Inflammatory macrophage (primary cell): ENCODE measurements around the gene BPIFB6.
"Not testable (repeated sequence)": the region's sequence is repeated elsewhere in the genome, so short reads cannot be mapped to it uniquely, and the experiment has no call there.

Experiments used
- DNase-seq, 2 donors: peaks; one replicate each; pipeline ENCODE4 v3.0.0-alpha.2; 2020 to 2022

Gene BPIFB6

DNA sequence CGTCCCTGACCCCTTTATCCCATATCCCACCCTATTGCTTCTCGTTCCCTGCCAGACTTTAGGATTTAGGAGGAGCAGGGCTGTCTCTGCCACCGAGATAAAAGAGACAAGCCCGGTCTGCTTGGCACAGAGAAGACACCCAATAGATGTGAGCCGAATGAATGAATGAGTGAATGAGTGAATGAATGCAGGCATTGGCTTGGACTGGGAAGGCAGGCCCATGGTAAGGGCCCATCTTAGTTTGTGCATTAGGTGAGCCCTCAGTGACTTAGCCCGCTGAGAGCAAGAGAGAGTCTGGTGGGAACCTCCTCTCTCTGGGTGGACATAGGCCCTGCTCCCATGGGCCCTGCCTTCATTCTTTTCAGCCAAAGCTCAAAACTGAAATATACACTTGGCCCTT is 879 bp upstream of the BPIFB6 start:
- DNase-seq = no peak

DNA sequence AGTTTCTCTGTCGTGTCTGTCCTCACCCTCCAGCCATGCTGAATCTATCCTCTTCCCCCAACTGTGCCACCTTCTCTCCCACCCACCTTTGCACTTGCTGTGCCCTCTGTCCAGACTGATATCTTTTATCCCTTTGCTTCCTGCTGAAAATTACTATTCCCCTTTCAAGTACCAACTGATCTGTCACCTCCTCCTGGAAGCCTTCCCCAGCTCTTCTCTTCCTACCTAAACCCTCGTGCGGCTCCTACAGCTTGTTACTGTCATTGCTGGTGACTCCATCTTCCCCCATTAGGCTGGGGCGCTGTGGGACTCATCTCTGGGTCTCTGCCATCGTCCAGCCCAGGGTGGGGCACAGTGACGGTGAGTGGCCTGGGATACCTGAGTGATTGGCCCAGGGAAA is 1.1 kb downstream of the BPIFB6 start:
- no peak for DNase-seq

DNA sequence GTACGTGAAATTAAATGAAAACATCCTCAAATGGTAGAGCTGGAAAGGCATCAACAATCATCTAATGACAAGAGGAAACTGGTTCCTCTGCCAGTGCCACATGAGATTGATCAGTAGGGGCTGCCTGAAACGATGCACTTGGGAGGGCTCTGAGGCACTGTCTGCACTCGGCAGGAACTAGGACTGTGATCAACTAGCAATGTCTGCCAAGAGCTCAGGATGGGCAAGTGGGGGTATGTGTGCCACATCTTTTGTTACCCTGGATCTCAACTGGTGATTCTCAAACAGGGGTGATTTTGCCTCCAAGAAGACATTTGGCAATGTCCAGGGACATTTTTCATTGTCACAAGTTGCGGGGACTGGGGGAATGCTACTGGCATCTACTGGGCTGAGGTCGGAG is 1.9 kb downstream of the BPIFB6 start:
- no peak for DNase-seq

DNA sequence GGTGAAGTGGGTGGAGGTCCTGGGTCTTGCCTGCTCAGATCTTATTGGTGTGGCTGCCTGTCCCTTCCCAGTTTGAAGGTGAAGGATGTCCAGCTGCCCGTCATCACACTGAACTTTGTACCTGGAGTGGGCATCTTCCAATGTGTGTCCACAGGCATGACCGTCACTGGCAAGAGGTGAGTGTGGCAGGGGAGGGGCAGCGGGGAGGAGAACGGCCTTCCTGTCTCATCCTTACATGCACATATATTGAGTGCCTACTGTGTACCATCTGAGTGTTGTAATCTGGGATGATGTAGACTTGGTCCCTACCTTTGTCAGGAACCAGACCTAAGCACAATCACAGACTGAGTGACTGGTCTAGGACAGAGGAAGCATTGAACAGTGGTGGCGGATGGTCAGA is 2.7 kb downstream of the BPIFB6 start:
- DNase-seq = no peak

DNA sequence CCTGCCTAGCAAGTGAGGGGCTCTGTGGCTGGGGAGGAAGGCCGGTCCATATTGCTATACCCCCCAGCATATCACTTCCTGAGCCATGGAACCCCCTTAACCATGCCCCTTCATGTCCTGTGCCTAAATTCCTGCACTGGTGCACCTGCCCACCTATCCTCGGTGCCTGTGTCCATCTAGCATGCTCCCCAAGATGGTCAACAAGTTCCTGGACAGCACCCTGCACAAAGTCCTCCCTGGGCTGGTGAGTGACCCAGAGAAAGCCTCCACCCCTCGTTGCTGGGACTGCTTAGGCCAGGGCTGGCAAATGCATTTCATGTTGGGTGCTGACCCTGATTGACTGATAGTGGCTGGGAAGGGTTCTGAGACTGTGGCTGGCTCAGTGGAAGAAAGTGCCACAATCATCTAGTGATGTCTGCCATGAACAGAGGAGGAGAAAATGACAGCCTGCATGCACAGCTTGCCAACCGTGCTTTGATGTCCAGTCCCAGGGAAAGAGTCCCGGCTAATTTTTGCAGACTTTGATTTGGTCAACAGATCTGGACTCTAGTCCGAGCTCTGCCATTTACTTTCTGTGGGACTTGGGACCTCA is 3.5 kb downstream of the BPIFB6 start:
- no peak for DNase-seq

DNA sequence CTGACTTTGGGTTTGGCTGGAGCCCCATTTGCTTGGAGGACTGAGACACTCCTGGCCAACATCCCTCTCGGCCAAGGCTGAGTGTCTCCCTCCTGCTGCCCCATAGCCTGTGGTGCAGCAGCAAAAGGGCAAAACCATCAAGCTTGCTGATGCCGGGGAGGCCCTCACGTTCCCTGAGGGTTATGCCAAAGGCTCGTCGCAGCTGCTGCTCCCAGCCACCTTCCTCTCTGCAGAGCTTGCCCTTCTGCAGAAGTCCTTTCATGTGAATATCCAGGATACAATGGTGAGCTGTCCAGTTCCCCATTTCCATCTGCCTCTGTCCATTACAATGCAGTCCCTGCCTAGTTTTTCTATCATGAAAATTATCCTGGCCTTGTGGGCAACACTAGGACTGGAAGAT is 6.0 kb downstream of the BPIFB6 start:
- DNase-seq = no peak

DNA sequence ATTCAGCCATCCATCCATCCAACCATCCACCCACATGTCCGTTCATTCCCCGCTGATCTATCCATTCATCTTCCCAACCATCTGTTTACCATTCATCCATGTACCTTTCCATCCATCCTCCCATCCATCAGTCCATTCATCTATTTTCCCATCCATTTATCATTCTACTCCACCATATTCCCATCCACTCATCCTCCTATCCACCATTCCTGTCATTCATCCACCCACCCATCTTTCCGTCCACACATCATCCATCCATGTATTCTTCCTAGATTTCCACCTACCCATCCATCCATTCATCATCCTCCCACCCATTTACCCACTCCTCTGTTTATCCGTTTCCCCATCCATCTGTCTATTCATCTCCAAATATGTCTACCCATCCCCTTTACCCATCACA is 6.8 kb downstream of the BPIFB6 start:
- no peak for DNase-seq

DNA sequence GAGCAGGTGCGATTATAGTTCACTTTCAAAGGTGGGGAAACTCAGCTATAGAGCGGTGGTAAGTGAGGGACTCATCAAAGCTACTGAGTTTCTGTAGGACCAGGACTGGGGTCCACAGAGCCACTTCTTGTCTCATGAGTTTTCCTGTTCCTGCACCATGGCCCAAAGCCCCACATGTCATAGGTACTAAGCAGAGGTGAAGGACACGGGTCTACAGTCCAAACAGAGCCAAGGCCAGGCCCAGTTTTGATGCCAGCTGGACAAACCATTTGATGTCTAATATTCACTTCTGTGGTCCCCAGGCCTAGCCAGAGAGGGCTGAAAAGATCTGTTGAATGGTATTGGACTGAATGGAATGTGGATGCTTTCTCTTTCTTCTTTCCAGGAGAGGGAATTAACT is 11.0 kb downstream of the BPIFB6 start:
- no peak for DNase-seq

DNA sequence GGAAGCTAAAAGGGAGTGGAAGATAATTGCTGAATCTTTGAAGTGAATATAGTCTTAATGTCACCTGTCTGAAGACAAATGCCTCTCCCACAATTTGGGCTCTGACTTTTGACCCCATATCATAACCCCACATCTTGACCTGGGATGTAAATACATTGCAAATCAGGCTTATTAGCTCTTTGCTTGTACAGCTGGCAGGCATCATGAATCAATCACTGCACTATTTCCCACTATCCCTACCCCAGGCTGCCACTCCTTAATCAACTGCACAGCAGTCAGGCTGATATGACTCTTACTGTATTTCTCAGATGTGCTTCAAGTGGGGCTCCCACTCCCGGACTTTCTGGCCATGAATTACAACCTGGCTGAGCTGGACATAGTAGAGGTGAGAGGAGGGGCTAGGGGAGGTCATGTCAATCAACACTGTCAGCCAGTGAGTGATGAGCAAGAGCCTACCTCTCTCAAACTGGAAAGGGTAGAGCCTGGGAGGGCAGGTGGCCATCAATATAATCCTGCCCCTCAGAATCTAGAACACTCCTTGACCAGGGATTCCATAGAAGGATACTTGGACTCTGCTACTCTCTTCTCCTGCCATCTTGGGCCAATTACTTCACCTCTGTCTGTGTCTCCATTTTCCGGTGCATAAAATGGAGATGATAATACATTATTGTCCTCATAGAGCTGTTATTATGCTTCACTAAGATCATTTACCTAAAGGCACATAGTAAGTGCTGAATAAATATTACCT is 11.7 kb downstream of the BPIFB6 start:
- no peak for DNase-seq

DNA sequence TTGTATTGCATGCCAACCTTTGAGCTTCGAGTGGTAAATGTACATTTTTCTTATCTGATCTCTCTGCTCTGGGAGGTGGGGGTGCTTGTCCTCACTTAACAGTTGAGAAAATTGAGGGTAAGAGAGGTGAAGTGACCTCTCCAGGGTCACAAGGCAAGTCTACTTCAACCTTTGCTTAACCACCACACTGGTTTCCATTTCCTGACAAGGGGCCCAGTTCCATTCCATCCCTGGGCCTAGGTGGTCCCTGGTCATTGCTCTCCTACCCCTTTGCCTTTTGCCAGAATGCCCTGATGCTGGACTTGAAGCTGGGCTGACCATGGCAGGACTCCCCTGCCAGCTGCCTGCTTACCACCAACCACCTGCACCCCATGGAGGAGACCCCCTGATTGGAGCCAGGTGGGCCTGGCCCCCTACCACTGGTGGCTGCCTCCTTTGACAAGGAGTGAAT is 12.3 kb downstream of the BPIFB6 start:
- DNase-seq = no peak

DNA sequence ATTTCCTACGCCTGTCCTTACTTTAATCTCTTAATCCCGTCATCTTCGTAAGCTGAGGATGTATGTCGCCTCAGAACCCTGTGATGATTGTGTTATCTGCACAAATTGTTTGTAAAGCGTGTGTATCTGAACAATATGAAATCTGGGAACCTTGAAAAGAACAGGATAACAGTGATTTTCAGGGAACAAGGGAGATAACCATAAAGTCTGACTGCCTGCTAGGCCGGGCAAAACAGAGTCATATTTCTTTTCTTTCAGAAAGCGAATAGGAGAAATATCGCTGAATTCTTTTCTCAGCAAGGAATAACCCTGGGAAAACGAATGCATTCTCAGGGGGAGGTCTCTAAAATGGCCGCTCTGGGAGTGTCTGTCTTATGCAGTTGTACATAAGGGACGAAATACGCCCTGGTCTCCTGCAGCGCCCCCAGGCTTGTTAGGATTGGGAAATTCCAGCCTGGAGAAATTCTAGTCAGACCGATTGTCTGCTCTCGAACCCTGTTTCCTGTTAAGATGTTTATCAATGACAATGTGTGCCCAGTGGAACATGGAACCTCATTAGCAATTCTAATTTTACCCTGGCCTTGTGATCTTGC is 13.8 kb downstream of the BPIFB6 start:
- not testable (repeated sequence) for DNase-seq

DNA sequence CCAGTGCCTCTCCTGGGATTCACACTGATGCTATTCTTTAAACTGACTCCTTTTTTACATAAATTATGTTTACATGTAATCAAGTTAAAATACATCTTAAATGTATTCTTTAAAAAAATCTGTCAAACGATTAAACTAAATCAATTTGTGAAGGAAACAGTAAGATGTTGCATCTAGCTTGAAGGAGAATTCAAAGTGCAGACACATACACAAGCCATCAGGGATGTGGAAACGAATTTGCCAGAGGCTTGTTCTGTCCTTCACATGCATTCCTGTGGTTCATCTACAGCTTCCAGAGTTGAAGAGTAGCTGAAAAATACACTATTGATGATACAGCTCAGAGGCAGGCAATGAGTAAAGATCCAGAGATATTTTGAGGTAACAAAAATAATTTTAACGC is 15.0 kb downstream of the BPIFB6 start:
- DNase-seq = no peak

DNA sequence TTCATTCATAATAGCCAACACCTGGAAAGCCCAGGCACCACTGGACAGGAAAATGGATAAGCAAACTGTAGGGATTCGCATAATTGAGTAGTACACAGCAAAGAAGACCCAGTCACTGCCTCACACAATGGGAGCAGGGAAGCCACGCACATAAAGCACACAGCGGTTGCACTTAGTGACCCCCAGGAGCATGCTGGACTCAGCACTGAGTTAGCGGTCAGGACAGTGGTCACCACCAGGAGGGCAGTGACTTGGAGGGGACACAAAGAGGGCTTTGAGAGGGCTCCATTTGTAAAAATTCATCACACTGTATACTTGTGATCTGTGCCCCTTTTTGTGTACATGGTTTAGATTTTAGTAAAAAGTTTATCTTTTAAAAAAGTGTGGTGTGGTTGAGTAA is 19.9 kb downstream of the BPIFB6 start:
- DNase-seq = no peak

DNA sequence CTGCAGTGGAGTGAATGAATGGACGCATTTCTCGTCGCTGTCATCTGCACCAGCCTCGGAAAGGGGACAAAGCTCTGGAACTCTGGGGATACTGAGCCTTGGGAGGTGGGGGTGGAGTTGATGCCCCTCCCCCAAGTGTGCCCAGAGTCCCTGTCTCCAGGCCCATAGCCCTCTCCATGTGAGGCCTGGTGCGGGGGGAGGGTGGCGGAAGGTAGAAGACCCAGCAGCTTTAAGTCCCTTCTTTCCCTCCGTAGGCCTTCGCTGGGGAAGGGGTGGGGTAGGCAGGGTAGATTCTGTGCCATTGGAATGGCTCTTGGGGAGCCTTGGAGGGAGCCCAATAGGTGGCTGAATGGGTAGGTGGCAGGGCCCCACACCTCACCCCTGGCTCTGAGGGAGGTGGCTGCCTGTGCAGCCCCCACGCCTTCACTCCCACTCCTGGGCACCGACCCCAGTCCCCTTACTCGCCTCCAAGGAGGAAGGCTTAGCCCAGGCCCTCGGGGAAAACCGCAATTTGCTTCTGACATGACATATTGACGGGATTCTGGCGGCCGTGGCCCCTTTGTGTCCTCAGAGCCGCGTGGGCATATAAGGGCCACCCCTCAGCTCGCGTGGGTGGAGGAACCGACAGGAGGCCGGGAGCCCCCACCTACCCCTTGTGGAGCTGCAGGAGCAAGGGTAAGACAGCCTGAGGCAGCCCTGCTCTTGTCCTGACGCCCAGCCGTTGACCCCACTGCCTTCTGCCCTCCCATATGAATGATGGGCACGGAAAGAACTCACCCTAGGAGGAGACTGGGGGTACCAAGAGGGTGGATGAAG is 22.1 kb downstream of the BPIFB6 start, which contains the start of gene BPIFB3:
TSS of gene BPIFB3 (plus strand) at position 613 of the 816 bp plus-strand sequence. CDS start 1,533 bp downstream, outside the sequence.
- DNase-seq = no peak

DNA sequence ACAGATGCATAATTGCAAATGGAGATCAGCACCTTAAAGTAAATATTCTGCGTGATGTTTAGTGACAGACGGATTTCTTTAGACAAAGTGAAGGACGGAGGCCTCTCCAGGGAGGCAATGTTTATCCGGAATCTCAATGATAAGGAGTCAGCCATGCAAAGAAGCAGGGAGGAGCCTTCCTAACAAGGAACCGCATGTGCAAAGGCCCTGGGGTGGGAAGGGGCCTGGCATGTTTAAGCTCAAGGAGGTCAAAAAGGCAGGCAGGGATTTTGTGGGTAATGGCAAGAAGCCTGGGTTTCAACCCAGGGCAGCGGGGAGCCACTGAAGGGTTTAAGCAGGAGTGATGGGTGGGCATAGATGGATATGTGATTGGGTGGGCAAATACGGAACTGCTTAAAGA is 22.9 kb downstream of the BPIFB6 start:
- DNase-seq = no peak

DNA sequence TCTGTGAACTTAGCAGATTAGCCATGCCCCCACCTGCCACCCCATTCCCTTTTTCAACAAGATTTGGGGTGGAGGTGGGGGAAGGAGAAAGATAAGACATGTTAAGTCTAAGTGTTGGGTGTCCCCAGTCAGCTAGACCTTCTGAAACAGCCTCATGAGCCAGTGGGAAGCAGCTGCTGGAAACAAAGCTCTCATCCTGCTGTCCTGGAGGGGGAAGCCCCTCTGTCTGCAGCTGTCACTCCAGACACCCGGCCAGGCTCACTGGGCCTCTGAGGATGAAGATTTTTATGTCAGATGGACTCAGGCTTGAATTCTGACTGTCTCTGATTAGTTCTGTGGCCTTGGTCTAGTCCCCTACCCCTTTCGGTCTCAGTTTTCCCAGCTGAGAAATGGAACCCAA is 23.3 kb downstream of the BPIFB6 start:
- no peak for DNase-seq

DNA sequence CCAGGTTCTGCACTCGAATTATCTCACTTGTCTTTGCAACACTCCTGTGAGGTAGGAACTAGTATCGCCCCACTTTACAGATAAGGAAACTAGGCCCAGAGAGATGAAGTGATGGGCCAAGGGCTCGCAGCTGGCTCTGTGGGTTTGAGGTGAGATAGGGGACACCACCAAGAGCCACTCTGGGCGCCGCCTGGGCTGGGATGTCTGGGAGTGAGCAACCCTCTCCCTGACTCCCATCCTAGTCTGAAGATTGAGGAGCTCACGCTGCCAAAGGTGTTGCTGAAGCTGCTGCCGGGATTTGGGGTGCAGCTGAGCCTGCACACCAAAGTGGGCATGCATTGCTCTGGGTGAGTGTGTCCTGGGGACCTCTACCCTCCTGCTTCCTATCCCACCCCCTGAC is 27.7 kb downstream of the BPIFB6 start:
- no peak for DNase-seq

DNA sequence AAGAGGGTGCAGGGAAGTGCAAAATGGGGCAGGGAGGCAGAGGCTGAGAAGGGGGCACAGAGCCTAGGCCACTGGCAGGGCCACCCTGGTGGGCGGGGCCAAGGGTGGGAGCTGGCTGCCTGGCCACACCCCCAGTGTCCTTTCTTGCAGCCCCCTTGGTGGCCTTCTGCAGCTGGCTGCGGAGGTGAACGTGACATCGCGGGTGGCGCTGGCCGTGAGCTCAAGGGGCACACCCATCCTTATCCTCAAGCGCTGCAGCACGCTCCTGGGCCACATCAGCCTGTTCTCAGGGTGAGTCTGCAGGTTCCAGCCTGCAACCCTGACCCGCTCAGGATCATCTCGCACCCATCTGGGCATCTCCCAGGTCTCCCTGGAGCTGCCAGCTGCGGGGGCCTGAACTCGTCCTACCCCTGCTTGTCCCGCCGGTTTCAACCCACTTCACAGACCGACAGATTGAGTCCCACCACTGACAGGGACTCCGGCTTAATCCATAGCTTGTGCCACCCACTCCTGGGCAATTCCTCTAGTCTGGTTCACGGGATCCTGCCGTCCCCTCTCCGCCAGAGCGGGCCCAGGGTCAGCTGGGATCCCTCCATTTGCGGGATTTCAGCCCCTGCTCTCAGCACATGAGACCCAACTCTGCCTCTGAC is 28.4 kb downstream of the BPIFB6 start:
- DNase-seq = no peak

DNA sequence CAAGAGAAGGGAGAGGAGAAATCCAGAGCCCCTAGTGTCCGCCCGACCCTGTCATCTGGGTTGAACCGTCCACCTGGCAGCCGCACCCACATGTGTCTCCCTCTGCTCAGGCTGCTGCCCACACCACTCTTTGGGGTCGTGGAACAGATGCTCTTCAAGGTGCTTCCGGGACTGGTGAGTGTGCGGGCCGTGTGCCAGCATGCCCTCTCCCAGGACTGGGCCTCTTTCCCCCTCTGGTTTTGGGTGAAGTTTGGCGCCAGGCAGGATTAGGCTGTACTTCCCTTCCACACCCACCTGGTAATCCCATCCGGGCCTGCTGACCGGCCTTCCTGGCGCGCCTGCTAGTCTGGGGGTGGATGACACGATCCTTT is 30.2 kb downstream of the BPIFB6 start:
- DNase-seq = no peak

DNA sequence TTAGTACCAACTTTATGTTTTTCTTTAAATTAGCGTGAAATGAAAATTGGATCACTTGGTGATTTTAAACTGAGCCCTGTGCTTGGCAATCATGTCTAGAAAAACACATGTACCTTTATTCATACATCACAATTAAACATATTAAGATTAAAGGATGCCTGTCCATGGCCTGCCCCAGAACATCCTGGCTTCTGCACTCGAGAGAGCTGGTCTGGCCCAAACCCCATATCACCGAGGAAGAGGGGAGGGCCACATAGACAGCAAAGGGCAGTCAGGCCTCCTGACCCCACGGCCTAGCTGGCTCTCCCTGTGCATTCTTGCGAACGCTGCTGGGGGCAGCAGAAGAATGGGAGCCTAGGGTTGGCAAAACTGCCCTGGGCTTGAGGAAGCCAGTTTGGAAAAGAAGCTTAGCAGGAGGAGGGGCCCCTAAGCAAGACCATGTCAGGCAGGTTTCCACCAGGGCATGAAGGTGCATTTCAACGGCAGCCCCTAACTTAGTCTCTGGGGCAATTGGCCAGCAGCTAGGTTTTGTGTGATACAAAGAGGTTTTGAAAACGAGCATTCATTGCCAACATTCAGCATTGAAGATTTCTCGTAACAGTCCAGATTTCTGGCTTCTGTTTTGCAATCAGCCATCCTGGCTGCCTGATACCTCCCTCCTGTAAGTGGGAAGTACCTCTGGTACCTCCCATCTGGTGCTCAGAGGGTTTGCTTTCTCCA is 30.8 kb downstream of the BPIFB6 start:
- no peak for DNase-seq

DNA sequence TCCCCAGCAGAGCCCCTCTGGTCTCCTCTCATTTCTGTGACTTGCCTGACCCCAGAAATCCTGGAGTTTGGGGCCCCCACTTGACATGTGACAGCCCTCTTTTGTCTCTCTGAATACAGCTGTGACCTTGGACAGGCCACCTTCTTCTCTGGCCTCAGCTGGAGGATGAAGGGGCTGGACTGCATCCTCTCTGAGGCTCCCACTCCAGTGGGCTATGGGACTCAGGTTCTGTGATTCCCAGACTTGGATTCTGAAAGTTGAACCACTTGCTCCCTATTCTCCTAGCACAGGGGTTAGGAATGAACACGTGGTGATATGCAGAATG is 31.3 kb downstream of the BPIFB6 start:
- DNase-seq = no peak

DNA sequence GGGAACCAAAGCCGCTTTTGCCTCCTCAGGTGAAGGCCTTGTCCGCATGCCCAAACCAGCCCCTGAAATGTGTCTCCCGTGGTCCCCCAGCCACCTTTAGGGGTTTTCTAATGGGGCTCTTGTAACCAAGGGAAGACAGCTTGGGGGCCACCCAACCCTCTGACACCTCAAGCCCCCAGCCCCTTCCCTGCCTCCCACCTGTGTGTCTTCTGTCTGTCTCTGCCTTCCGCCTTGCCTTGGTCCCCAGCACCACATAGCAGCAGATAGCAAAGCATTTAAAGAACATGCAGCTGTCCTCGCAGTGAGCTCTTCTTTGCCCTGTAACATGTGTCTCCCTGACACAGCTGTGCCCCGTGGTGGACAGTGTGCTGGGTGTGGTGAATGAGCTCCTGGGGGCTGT is 31.8 kb downstream of the BPIFB6 start:
- DNase-seq = no peak
